Nephron progenitor cell (in vitro differentiated cells): Measurements from ENCODE around the gene BCAM.

Source experiments
- DNase-seq: peaks from one replicate; pipeline ENCODE4 v3.0.0; 2021
- H3K27ac Mint-ChIP-seq: 2 replicates; pipeline ENCODE4 v1.8.0; 2021; ENCODE audit warnings: mild to moderate bottlenecking, moderate library complexity, mixed read lengths
- H3K27me3 Mint-ChIP-seq: 2 replicates; pipeline ENCODE4 v1.8.0; 2021; ENCODE audit warnings: mild to moderate bottlenecking, low read depth, mixed read lengths; ENCODE audit not compliant: poor library complexity
- H3K36me3 Mint-ChIP-seq: 2 replicates; pipeline ENCODE4 v1.8.0; 2021; ENCODE audit warnings: low read depth, mixed read lengths
- H3K4me1 Mint-ChIP-seq: 2 replicates; pipeline ENCODE4 v1.8.0; 2021; ENCODE audit warnings: mixed read lengths
- H3K4me3 Mint-ChIP-seq: 2 replicates; pipeline ENCODE4 v1.8.0; 2021; ENCODE audit warnings: mild to moderate bottlenecking, moderate library complexity, mixed read lengths
- H3K9me3 Mint-ChIP-seq: 2 replicates; pipeline ENCODE4 v1.8.0; 2021; ENCODE audit warnings: mild to moderate bottlenecking, moderate library complexity, mixed read lengths
- CTCF ChIP-seq: fragments of 200-600 bp; sonication (generic); IDR thresholded peaks from 2 replicates; pipeline ENCODE4 v1.5.0; 2021; ENCODE audit warnings: antibody characterized with exemption

Gene BCAM

GRCh38 chr19:44807162-44807561, 1.7 kb upstream of the BCAM start:
- Mint-ChIP-seq H3K27ac (no peak overlapping the region), H3K4me3 (no peak overlapping the region), H3K9me3 (no peaks in the 10 kb centered on the region), H3K4me1 (peaks cover 61% of the 10 kb centered on the region), H3K27me3 (peaks cover 35% of the 10 kb centered on the region), H3K36me3 (no peaks in the 10 kb centered on the region)
- no peak for TF ChIP-seq CTCF
- no peak for DNase-seq

GRCh38 chr19:44807652-44808462, 1.0 kb upstream of the BCAM start:
- TF ChIP-seq CTCF: peak; percentile 54
- H3K4me3 Mint-ChIP-seq: peak overlapping the region; percentile 78
- H3K27me3 Mint-ChIP-seq: peaks cover 30% of the 10 kb centered on the region
- H3K4me1 Mint-ChIP-seq: peaks cover 65% of the 10 kb centered on the region
- peak overlapping the region; percentile 66 for H3K27ac Mint-ChIP-seq
- no peaks in the 10 kb centered on the region for H3K36me3 Mint-ChIP-seq
- H3K9me3 Mint-ChIP-seq: no peaks in the 10 kb centered on the region
- DNase-seq: peak; percentile 74

- Mint-ChIP-seq H3K9me3 (no peaks in the 10 kb centered on the region), H3K36me3 (peaks cover 12% of the 10 kb centered on the region), H3K27ac (no peak overlapping the region), H3K4me1 (peaks cover 77% of the 10 kb centered on the region), H3K4me3 (peak overlapping the region; percentile 80), H3K27me3 (peaks cover 24% of the 10 kb centered on the region)
- TF ChIP-seq CTCF: no peak
- no peak for DNase-seq
These were observed 802 bp downstream of the BCAM start for GRCh38 chr19:44809577-44810233.

GRCh38 chr19:44810234-44811121, 1.6 kb downstream of the BCAM start:
- Mint-ChIP-seq H3K36me3 (peaks cover 18% of the 10 kb centered on the region), H3K27me3 (peaks cover 21% of the 10 kb centered on the region), H3K27ac (no peak overlapping the region), H3K4me3 (peak overlapping the region; percentile 80), H3K4me1 (peaks cover 83% of the 10 kb centered on the region), H3K9me3 (no peaks in the 10 kb centered on the region)
- no peak for TF ChIP-seq CTCF
- peak; percentile 60 for DNase-seq

- Mint-ChIP-seq H3K9me3 (no peaks in the 10 kb centered on the region), H3K27me3 (peaks cover 17% of the 10 kb centered on the region), H3K36me3 (peaks cover 18% of the 10 kb centered on the region), H3K27ac (no peak overlapping the region), H3K4me3 (no peak overlapping the region), H3K4me1 (peaks cover 83% of the 10 kb centered on the region)
- no peak for TF ChIP-seq CTCF
- no peak for DNase-seq
These were observed 2.2 kb downstream of the BCAM start for GRCh38 chr19:44811122-44811419.
